ENCODE data around the gene DNAJC5G.
A peak's percentile ranks its signal among the peaks of the same experiment; 100 is the strongest.

DNAJC5G gene, protein sequence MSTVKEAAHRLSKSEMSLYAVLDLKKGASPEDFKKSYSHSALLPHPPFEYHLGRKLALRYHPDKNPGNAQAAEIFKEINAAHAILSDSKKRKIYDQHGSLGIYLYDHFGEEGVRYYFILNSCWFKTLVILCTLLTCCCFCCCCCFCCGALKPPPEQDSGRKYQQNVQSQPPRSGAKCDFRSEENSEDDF

DNA sequence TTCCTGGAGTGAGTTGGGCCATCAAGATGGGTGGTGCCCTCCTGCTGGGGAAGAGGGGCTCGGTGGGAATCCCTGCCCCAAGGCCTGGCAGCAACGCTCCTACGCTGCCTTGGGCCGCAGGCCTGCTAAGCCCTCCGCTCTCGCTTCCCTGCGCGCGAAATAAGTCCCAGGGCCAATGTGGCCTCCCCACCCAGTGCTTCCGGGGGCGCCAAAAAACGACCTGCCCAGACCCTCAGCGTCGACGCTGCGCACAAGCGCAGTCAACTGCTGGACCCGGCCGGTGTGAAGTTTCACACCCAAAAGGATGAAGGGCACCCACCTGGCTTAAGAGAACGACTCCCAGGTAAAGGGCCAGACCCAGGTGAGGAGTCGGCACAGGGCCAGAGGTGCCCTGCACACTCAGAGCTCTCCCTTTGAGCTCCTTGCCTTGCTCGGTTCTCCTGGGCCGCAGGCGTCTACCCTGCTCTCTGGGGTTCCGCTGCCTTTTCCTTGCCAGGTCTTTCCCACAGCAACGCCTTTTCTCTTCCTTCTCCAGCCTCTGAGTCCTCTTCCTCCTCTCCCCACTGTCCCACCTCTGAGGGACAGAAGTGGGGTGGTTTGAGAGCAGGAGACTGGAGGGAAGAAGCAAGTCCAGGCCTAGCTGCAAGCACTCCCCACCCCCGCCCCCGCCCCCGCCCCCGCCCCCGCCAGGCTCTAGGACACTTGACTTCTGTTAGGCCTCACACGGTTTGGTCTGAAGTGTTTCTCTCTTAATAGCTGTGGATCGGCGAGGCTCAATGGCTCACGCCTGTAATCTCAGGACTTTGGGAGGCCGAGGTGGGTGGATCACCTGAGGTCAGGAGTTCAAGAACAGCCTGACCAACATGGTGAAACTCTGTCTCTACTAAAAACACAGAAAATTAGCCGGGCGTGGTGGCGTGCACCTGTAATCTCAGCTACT, at the start of gene DNAJC5G:
DNAJC5G (plus strand) TSS at position 223 of the 940 bp plus-strand sequence. CDS start 1,296 bp downstream, outside the sequence.
- no peak for DNase-seq
- in situ Hi-C loops (cut with MboI; ENCODE audit: low pct_unique_long_range_greater_than_20kb, low sequenced_read_pairs) = no loop called here

DNA sequence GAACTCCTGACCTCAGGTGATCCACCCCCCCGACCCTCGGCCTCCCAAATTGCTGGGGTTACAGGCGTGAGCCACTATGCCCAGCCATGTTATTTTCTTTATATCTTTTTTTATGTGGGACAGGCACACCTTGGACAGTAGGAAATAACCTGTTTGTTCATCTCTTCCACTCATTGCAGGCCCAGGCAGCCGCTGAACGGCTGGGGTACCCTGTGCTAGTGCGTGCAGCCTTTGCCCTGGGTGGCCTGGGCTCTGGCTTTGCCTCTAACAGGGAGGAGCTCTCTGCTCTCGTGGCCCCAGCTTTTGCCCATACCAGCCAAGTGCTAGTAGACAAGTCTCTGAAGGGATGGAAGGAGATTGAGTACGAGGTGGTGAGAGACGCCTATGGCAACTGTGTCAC, 49.7 kb upstream of the DNAJC5G start:
- no peak for DNase-seq
- in situ Hi-C loops (cut with MboI; ENCODE audit: low pct_unique_long_range_greater_than_20kb, low sequenced_read_pairs) = no loop called here

DNA sequence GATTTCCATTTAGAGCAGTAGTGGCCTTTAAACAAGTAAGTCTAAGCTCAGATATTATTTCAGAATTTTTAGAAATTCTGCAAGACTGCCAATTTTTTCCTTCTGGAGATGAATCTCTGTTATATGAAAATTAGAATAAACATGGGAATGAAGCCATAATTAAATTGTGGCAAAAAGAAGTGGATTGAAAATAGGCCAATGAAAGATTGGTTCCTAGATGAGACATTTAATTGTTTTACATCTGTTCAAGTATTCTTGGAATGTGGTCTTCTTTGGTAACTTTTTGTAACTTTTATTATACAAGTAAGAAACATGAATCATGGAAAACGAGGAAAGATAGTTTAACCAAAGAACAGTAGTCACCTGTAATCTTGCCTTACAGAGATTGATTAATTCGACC, 47.7 kb upstream of the DNAJC5G start:
- in situ Hi-C loops (cut with MboI; ENCODE audit: low pct_unique_long_range_greater_than_20kb, low sequenced_read_pairs) = no loop called here
- no peak for DNase-seq

DNA sequence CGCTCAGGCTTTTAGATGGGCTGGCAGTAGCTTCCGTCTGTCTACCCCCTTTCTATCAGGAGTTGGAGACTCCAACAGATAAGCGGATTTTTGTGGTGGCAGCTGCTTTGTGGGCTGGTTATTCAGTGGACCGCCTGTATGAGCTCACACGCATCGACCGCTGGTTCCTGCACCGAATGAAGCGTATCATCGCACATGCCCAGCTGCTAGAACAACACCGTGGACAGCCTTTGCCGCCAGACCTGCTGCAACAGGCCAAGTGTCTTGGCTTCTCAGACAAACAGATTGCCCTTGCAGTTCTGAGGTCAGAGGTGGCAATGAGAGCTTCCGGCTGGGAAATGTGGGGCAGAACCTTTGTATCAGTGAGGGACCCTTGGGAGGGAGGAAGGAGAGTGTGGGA, 43.3 kb upstream of the DNAJC5G start:
- in situ Hi-C loops (cut with MboI; ENCODE audit: low pct_unique_long_range_greater_than_20kb, low sequenced_read_pairs) = no loop called here
- no peak for DNase-seq

DNA sequence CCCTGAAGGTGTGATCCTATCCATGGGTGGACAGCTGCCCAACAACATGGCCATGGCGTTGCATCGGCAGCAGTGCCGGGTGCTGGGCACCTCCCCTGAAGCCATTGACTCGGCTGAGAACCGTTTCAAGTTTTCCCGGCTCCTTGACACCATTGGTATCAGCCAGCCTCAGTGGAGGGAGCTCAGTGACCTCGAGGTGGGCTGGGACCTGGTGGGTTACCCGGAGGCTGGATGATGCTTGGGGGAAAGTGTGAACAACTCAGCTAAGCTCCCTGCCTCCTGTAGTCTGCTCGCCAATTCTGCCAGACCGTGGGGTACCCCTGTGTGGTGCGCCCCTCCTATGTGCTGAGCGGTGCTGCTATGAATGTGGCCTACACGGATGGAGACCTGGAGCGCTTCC, 41.9 kb upstream of the DNAJC5G start:
- no peak for DNase-seq
- in situ Hi-C loops (cut with MboI; ENCODE audit: low pct_unique_long_range_greater_than_20kb, low sequenced_read_pairs) = no loop called here

DNA sequence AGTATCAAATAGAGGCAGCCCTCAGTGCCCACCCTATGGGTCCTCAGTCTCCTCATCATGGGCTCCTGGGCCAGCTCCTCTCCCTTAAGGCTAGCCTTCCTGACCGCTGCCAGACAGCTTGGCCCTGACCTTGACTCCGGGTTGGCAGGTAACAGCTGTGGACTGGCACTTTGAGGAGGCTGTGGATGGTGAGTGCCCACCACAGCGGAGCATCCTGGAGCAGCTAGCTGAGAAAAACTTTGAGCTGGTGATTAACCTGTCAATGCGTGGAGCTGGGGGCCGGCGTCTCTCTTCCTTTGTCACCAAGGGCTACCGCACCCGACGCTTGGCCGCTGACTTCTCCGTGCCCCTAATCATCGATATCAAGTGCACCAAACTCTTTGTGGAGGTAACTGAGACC, 39.1 kb upstream of the DNAJC5G start:
- in situ Hi-C loops (cut with MboI; ENCODE audit: low pct_unique_long_range_greater_than_20kb, low sequenced_read_pairs) = no loop called here

DNA sequence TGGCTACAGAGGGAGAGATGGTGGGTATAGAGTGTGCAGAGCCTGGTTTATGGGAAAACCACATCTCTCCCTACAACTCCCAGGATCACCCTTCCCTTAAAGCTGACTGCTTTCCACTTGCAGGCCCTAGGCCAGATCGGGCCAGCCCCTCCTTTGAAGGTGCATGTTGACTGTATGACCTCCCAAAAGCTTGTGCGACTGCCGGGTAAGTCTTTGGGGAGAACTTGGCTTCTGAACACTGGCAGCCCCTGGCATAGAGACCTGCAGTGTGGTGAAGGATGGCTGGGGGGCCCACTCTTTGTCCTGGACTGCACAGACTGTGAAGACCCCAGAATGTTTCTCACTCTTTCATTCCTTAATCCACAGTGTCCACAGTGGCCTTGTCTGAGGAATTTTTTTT, 38.6 kb upstream of the DNAJC5G start:
- no peak for DNase-seq
- in situ Hi-C loops (cut with MboI; ENCODE audit: low pct_unique_long_range_greater_than_20kb, low sequenced_read_pairs) = no loop called here

More for the DNA sequence above, 39.1 kb upstream of the DNAJC5G start:
- DNase-seq = no peak

DNA sequence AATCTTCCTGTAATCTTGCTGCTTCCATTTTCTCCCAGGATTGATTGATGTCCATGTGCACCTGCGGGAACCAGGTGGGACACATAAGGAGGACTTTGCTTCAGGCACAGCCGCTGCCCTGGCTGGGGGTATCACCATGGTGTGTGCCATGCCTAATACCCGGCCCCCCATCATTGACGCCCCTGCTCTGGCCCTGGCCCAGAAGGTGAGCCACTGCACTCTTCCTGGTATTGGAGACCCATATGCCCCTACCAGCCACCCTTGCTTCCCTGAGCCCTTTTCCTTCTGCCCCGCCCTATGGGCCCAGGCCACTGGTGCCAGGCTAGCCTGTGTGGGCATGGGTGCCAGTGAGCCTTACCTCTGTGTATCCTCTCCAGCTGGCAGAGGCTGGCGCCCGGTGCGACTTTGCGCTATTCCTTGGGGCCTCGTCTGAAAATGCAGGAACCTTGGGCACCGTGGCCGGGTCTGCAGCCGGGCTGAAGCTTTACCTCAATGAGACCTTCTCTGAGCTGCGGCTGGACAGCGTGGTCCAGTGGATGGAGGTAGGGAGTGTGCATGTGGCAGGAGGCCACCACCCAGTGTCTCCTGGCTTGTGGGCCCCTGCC, 37.8 kb upstream of the DNAJC5G start:
- no peak for DNase-seq
- in situ Hi-C loops (cut with MboI; ENCODE audit: low pct_unique_long_range_greater_than_20kb, low sequenced_read_pairs) = no loop called here

DNA sequence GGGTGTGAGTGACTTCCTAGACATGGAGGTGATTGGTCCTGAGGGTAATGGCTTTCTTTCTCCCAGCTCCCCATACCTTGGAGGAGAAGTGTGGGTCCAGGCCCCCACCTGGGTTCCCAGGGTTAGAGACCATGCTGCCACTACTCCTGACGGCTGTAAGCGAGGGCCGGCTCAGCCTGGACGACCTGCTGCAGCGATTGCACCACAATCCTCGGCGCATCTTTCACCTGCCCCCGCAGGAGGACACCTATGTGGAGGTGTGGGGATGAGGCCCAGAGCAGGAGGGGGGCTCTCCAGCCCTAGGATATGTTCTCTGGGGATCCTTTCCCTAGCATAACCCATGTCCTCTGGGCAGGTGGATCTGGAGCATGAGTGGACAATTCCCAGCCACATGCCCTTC, 36.3 kb upstream of the DNAJC5G start:
- DNase-seq = no peak
- in situ Hi-C loops (cut with MboI; ENCODE audit: low pct_unique_long_range_greater_than_20kb, low sequenced_read_pairs) = no loop called here

DNA sequence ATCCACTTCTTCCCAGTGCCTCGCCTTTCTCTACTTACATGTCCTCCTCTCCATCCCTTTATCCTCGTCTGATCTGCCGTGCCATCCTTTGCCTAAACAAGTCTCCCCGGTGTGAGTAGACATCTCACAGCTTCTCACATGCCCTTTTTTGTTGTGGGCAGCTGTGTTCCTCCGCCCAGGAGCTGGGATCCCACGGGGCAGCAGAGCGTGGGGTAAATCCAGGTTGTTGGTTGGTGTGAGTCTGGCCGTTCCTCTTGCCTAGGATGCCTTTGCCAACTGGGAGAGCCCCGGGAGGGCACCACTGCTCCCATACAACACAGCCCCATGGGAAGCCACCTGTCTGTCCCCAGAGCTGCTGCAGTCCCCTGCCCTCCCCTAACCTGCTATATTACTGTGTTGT, 34.8 kb upstream of the DNAJC5G start:
- in situ Hi-C loops (cut with MboI; ENCODE audit: low pct_unique_long_range_greater_than_20kb, low sequenced_read_pairs) = no loop called here
- no peak for DNase-seq

DNA sequence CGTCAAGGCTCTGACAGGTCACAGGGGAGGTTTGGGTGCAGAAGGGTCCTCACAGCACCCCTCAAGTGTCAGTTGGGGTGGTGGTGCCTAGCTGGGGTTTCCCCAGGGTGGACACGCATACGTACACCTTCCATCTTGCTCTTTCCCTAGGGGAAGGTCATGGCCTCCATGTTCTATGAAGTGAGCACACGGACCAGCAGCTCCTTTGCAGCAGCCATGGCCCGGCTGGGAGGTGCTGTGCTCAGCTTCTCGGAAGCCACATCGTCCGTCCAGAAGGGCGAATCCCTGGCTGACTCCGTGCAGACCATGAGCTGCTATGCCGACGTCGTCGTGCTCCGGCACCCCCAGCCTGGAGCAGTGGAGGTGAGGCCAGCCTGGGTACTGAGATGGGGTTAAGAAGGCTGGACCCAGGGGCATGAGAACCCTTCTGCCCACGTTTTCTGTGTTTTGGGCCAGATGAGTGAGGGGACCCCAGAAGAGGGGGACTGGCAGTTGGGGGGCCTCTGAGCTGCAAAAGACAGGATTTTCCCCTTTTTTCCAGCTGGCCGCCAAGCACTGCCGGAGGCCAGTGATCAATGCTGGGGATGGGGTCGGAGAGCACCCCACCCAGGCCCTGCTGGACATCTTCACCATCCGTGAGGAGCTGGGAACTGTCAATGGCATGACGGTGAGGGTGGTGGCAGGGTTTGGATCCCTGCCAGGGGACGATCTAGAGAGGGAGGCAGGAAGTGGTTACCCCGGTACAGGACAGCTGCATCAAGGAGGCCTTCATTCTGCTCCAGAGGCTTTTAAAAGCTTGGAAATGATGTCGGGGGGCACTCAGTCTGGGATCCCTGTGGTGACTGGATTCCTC, 33.2 kb upstream of the DNAJC5G start:
- in situ Hi-C loops (cut with MboI; ENCODE audit: low pct_unique_long_range_greater_than_20kb, low sequenced_read_pairs) = no loop called here
- no peak for DNase-seq

DNA sequence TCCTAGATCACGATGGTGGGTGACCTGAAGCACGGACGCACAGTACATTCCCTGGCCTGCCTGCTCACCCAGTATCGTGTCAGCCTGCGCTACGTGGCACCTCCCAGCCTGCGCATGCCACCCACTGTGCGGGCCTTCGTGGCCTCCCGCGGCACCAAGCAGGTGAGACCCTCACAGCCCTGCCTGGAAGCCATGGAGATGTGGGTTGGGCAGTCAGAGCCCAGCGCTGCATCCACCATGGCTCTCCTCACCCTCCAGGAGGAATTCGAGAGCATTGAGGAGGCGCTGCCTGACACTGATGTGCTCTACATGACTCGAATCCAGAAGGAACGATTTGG, 32.6 kb upstream of the DNAJC5G start:
- no peak for DNase-seq
- in situ Hi-C loops (cut with MboI; ENCODE audit: low pct_unique_long_range_greater_than_20kb, low sequenced_read_pairs) = no loop called here

DNA sequence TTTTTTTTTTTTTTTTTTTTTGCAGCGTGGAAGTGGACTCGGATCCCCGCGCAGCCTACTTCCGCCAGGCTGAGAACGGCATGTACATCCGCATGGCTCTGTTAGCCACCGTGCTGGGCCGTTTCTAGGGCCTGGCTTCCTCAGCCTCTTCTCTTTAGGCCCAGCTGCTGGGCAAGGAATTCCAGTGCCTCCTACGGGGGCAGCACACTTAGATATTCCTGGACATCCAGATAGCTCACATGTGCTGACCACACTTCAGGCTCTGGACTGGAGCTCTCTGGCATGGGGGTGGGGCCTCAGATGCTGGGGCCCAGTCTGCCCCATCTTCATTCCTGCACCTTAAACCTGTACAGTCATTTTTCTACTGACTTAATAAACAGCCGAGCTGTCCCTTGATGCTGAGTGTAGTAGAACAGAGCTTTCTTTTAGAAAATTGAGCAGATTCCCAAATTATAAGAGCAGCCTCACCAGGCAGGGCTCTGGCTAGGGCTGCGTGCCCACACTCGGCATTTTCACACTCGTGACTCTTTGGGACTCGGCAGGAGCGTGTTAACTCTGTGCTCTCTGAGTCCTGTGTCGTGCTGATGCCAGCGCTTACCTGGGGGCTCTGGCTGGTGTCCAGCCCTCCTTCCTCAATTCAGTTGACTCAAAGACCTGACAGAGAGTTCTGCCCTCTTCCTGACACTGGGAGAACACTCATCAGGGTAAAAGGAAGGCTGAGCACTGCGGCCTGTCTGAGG, 31.7 kb upstream of the DNAJC5G start:
- no peak for DNase-seq
- in situ Hi-C loops (cut with MboI; ENCODE audit: low pct_unique_long_range_greater_than_20kb, low sequenced_read_pairs) = no loop called here

DNA sequence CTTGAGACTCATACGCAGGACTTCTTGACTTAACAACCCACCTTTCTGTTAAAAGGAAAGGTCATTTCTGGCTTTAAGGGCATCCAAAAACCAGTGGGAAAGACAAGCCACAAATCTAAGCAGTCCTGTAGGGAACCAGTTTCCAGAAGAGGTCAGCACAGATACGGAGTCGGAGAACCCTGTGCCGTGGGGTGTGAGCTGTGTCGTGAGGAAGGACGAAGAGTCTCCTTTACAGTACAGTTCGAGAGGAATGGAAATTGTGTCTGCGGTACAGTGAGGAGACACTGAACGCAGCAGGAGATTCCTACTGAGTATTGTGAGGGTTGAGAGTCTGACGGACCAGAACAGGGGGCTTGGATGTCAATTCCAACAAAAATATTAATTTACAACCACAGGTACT, 30.1 kb upstream of the DNAJC5G start:
- DNase-seq = no peak
- in situ Hi-C loops (cut with MboI; ENCODE audit: low pct_unique_long_range_greater_than_20kb, low sequenced_read_pairs) = no loop called here

DNA sequence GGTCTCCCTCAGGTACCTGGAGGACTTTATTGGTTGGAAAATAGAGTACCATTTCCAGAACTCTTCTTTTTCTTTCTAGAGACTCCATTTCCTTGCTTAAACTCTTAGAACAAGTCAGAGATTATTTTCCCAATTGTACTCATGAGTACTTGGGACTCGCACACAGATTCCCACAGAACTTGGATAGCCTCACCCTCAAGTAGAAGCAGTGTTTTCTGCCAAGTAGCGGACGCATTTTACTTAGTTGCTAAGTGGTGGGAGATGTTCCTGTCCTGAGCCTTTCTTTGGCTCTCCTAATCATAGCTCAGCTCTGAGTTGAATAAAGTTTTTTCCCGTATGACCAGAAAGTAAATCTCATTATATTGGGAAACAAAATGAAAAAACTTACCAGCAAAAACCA, 29.6 kb upstream of the DNAJC5G start:
- no peak for DNase-seq
- in situ Hi-C loops (cut with MboI; ENCODE audit: low pct_unique_long_range_greater_than_20kb, low sequenced_read_pairs) = no loop called here

DNA sequence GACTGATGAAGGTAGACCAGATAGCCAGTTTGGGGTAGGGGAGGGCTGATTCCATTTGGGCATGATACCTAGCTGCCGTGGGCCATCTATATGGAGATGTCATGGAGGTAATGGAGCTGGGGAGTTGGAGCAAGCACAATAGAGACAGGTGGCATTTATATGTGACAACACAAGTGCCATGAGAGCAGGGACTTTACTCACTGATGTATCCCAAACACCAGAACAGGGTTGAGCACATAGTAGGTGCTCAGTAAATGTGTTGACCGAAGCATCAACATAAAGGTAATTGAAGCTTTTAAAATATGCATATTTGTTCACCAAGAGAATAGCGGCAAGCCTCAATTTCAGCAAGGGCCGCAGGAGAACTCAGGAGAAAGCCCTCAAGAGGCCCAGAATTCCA, 27.3 kb upstream of the DNAJC5G start:
- DNase-seq = no peak
- in situ Hi-C loops (cut with MboI; ENCODE audit: low pct_unique_long_range_greater_than_20kb, low sequenced_read_pairs) = no loop called here

DNA sequence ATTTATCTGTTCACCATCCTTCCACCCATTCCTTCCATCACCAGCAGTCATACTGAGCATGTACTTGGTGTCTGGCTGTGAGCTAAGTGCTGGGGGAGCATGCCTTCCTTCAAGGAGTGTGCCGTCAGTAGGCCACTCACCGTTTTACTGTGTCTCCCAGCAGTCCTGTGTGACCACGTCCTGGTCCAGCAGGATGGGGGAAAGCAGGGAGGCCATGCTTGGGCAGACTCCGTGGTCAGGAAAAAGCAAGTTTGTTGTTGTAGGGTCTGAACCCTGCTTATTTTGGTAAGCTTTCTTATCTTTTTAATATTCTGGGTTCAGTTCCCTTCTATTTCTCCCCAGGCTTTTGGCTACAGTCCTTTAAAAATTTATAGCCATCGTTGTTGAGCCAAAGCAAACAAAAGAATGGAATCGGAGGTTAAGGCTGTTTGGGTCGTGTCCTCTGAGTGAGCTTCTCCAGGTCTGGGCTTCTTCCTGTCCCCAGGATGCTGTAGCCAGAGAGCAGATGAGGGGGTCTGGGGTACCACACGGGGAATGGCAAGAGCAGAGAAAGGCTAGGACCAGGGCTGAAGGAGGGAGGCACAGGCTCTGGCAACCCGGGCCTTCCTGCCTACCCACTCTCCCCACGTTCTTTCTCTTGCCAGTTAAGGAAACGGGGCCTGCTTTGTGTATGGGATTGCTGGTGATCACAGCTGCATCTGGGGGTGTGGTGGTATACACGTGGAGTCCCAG, 25.9 kb upstream of the DNAJC5G start:
- in situ Hi-C loops (cut with MboI; ENCODE audit: low pct_unique_long_range_greater_than_20kb, low sequenced_read_pairs) = no loop called here
- no peak for DNase-seq

DNA sequence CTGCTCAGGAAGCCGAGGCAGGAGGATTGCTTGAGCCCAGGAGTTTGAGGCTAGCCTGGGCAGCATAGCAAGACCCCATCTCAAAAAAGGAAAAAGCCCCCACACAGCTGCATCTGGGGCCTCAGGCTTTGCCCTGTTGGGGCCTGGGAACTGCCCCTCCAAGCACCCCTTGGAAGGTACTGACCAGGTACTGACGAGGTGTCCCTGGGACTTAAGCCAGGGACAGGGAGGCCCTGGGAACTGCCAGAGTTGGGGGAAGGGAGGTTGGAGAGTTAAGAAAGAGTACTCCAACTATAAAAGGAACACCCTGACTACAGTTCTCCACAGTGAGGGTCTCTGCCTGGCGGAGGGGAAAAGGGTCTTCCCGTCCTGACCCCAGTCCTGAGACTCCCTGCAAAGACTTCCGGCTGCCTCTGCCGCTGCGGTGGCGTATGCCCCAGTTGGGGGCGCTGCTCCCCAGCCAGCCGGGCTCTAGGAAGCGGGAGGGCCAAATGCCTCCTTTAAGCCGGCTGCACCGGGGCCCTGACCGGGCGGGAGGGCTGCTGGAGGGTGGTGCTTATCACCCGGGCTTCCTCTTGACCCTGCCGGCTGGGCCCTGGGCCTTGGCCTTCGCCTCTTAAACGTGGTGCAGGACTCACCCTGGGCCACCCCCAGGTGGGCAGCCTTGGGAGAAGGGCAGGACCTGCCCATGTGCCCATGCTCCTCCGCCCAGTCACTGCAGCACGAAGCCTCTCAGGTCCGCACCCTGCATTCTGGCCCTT, 25.2 kb upstream of the DNAJC5G start:
- in situ Hi-C loops (cut with MboI; ENCODE audit: low pct_unique_long_range_greater_than_20kb, low sequenced_read_pairs) = no loop called here
- DNase-seq = peak; percentile 83

Measured in KBM-7 (cell line).